Fibroblast of skin of abdomen (primary cell): ENCODE data around the gene ALKBH5.

Experiments used
- DNase-seq: peaks from one replicate; pipeline ENCODE4 v3.0.0-alpha.2; 2013

The ALKBH5 gene

DNA sequence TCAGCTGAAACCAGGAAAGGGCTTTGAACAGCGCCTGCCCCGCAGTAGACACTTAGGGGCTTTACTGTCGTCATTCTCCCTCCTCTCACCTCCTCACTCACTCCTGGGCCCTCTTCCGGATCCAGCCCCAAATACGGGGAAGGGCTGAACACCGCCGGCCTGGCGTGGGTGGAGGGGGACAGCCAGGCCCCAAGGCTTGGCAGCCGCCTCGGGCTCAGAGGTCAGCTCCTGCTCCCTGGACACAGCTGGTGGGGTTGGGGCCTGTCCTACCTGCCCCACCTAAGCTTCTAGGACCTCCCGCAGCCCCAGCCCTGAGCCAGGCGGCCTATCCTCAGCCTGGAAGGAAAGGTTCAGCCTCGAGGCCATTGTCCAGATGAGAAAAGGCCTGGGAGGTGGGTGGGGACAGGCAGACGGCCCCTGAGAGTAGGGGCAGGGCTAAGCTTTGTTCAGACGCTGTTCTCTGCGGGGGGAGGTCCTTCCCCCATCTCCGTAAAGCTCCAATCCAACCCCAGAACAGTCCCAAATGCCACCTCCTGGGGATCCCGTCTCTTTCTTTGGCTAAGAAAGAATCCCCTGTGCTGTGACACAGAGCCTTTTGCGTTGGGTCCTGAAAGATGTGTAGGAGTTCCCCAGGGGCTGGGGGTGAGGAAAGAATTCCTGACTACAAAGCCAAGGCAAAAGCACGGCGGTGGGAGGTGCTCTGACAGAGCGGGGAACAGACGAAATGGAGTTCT lies 40.9 kb downstream of the ALKBH5 start:
- DNase-seq: peak; percentile 39

DNA sequence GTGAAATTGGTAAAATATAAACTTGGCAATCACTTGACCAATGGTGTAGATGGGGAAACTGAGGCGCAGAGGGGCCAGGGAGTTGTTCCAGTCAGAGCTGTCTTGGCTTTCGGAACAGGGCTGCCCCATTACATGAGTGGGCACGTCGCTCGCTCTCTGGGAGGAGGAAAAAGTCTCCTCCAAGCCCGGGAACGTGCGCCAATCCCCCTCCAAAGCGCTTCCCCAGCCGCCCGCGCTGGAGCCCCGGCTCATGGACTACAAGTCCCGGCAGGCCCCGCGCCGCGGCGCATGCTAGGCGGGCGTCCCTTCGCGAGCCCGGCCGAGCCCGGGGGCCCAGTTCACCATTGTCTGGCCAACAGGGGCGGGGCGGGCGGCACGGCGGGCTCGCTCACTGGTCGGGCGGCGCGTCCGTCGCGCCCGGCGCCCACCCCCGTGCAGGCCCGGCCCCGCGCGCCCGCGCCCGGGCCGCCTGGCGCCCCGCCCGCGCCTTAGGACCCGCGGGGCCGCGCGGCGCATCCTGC lies 41.6 kb downstream of the ALKBH5 start, which contains the start of gene LLGL1:
TSS of gene LLGL1 (plus strand) at position 515 of the 521 bp plus-strand sequence. CDS start 48 bp downstream, outside the sequence.
- peak; percentile 96 for DNase-seq

- DNase-seq: no peak
Observed at GRCh38 chr17:18225642-18226283, 42.1 kb downstream of the ALKBH5 start.

GRCh38 chr17:18226284-18226945 lies 42.8 kb downstream of the ALKBH5 start:
- no peak for DNase-seq

DNA sequence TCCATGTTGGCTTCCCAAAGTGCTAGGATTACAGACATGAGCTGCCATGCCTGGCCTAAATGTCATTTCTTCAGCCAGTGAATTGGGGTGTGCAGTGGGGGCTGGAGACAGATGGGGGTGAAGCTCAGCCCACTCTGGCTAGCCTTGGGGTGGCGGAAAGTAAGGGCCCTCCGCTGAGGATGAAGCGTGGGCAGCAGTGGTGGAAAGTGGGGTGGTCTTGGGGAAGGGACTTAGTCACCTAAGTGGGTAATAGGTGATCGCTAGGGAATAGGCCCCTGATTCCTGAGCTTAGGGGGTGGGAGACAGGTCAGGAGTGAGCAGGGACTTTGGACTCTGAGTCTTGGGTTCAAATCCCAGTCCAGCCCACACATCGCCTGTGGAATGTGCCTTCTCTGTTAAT lies 44.0 kb downstream of the ALKBH5 start:
- no peak for DNase-seq

DNA sequence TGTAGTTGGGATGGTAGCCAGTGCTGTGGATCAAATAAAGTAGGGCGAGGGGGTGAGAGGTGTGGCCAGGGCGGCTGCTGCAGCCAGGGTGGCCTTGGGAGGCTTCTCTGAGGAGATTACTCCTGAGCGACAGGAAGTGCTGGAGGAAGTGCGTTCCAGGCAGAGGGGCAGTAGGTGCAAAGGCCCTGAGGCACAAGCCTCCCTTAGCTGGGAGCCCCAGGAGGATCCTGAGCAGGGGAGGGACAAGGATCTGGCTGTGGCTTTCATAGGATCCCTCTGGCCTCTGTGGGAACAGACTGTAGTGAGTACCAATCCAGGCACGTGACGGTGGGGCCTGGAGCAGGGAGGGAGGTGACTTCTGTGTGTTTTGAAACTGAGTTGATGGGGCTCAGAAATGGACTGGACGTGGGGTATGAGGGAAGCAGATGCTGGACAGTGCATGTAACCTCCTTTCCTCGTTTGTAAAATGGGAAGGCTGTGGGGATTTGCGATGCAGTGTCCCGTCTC lies 44.6 kb downstream of the ALKBH5 start:
- DNase-seq: no peak

GRCh38 chr17:18229254-18229653 lies 45.6 kb downstream of the ALKBH5 start:
- no peak for DNase-seq

DNA sequence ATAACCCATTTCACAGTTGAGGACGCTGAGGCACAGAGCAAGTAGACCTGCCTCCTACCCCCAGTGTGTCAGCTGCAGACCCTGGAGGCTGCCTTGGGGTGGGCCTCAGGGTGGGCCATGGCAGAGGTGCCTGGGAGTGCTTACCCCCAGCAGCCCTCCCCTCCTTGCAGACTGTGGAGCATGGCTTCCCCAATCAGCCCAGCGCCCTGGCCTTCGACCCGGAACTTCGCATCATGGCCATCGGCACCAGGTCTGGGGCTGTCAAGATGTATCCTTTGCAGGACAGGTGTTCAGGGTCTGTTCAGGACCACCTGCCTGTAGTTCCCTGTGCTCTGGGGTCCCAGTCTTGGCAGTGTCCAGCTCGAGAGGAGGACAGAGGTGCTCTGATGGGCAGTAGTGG lies 46.1 kb downstream of the ALKBH5 start:
- DNase-seq: no peak

- no peak for DNase-seq
Observed at GRCh38 chr17:18230288-18231141, 46.9 kb downstream of the ALKBH5 start.

GRCh38 chr17:18231164-18231563 lies 47.5 kb downstream of the ALKBH5 start:
- DNase-seq: no peak

DNA sequence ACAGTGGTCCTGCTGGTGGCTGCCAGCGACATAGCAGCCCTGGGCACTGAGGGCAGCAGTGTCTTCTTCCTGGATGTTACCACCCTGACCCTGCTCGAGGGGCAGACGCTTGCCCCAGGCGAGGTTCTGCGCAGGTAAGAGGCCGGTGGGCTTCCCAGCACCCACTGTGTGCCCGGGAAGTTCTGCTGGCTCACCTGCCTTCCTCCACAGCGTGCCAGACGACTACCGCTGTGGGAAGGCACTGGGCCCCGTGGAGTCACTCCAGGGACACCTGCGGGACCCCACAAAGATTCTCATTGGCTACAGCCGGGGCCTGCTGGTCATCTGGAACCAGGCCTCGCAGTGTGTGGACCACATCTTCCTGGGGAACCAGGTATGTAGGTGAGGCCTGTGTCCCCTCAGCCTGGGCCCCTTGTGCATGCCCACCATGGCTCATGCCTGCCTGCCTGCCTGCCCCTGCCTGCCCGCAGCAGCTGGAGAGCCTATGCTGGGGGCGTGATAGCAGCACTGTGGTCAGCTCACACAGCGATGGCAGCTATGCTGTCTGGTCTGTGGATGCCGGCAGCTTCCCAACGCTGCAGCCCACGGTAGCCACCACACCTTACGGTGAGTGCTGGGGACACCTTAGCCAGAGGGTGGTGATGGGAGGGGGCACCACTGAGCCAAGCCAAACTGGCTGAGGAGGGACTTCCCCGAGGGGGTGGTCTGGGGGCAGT lies 50.3 kb downstream of the ALKBH5 start:
- DNase-seq: no peak

GRCh38 chr17:18234853-18235380 lies 51.3 kb downstream of the ALKBH5 start:
- no peak for DNase-seq

DNA sequence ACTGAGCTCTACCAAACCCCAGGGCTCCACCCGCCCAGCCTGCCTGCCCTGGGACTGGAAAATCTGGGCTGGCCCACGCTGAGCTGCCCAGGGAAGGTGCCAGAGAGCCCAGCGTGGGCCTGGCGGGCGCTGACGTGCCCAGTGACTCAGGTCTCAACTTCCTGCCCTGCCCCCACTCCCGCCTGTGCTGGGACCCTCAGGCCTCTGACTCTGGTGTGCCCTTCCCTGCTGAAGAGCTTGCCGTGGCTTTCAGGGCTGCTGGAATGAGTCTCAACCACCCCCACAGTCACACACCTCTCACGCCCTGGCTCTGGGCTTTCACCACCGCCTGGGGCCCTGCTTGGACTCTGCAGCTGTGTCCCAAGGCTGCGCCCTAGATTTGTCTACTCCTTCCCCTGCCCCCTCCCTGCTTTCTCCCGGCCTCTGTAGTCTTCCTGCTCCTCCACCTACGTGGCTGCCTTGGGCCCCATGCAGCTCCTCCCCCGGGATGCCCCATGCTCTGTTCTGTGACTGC lies 52.2 kb downstream of the ALKBH5 start:
- DNase-seq: no peak

GRCh38 chr17:18236494-18236893 lies 52.9 kb downstream of the ALKBH5 start:
- DNase-seq: no peak

GRCh38 chr17:18237461-18237860 lies 53.8 kb downstream of the ALKBH5 start:
- DNase-seq: no peak

DNA sequence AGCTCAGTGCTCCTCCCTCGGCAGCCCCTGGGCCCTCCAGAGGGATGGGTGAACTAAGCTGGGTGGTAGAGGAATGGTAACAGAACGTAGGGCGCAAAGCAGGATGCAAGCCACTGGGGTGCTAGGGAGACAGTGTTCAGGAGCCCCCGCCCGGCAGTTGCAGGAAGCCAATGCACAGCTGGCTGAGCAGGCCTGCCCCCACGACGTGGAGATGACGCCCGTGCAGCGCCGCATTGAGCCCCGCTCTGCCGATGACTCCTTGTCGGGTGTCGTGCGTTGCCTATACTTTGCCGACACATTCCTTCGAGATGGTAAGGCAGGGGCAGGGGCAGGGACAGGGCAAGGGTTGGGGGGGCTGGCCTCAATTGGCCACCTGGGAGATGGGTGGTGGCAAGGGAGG lies 54.7 kb downstream of the ALKBH5 start:
- DNase-seq: no peak

- DNase-seq: no peak
Observed at GRCh38 chr17:18240449-18240848, 56.8 kb downstream of the ALKBH5 start.

DNA sequence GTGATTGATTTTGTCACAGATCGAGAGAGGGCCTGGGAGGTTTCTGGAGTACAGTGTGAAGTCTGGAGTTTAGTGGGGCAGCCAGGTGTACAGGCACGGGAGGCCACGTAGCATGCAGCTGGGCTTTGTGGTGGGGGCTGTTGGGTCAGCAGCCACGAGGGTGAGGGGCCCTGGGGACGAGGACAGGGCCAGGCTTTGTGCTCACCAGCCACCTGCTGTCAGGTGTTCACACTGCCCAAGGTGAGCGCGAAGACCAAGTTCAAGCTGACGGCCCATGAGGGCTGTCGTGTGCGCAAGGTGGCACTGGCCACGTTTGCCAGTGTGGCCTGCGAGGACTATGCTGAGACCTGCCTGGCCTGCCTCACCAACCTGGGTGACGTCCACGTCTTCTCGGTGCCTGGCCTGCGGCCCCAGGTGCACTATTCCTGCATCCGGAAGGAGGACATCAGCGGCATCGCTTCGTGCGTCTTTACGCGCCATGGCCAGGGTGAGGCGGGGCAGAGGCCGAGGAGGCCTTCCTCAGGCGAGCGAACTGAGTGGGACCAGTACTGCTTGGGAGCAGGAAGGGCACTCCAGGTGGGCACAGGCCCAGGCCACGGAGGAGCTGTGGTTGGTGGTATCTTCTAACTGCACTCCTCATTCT lies 57.7 kb downstream of the ALKBH5 start:
- no peak for DNase-seq

GRCh38 chr17:18245038-18245776 lies 61.6 kb downstream of the ALKBH5 start:
- no peak for DNase-seq
